HG02885 (cell line): ENCODE data around the gene EPHB2.
"Not testable (repeated sequence)": the region's sequence is repeated elsewhere in the genome, so short reads cannot be mapped to it uniquely, and the experiment has no call there.

Experiments
- ATAC-seq: cut with Tn5 transposase; IDR thresholded peaks from one replicate; pipeline ENCODE4 v1.9.1; 2021; ENCODE audit warnings: mild to moderate bottlenecking; ENCODE audit not compliant: unreplicated experiment, poor library complexity

The EPHB2 gene

GRCh38 chr1:22920734-22921451 is 210.3 kb downstream of the EPHB2 start:
- ATAC-seq: no peak

DNA sequence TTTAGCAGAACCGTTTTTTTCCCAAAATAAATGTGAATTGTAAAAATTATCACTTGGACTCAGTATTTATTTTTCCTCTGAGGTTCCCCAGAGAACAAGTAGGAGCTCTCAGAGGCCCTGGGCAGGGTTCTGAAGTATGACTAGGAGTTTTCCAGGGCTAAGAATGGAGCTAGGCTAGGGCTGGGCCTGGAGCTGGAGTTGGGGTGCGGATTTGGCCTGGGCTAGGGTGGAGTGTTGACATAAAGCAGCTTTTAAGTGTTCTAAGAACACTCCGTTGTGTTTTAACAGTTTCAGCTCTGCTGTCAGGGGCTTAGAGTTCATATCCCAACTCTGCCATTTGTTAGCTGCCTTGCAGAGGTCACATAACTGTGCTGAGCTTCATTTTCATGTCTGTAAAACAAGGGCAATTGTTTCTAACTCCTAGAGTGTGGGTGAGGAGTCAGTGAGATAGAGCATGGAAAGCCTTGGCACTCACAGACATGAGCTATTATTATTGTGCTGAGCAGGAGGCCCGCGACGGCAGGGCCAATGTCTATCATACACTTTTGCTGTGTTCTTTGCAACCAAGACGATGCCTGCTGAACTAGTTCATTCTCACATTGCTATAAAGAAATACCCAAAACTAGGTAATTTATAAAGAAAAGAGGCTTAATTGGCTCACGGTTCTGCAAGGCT is 210.9 kb downstream of the EPHB2 start:
- ATAC-seq: no peak

- ATAC-seq: no peak
These were observed 212.0 kb downstream of the EPHB2 start for GRCh38 chr1:22922640-22923039.

GRCh38 chr1:22925111-22925510 is 214.5 kb downstream of the EPHB2 start:
- ATAC-seq: no peak

DNA sequence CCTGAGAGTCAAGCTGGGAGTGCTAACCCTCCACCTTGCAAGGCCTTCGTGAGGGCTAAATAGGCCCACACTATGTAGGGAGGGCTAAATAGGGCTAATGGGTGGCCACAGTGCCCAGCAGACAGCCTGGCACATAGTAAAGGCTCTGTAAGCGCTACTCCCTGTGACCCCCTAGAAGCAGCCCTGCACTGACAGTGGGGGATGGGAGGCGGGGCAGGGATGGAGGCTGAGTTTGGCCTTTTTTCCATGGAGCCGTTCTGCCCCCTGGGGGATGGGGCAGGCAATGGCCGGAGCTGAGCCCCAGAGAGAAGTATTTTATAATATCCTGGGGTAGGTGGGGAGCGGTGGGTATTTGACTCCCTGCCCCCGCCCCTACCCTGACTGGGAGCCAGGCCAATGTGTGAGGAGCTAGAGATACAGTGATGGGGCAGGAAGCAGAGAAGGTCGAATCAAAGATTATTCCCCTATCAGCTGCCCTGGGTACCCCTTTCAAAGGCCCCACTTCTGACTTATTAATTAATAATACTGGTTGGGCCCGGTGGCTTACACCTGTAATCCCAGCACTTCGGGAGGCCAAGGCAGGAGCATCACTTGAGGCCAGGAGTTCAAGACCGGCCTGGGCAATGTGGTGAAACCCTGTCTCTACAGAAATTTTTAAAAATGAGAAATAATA is 219.7 kb downstream of the EPHB2 start:
- no peak for ATAC-seq

- no peak for ATAC-seq
These were observed 222.3 kb downstream of the EPHB2 start for GRCh38 chr1:22932803-22933470.

GRCh38 chr1:22935433-22935832 is 224.8 kb downstream of the EPHB2 start:
- no peak for ATAC-seq

DNA sequence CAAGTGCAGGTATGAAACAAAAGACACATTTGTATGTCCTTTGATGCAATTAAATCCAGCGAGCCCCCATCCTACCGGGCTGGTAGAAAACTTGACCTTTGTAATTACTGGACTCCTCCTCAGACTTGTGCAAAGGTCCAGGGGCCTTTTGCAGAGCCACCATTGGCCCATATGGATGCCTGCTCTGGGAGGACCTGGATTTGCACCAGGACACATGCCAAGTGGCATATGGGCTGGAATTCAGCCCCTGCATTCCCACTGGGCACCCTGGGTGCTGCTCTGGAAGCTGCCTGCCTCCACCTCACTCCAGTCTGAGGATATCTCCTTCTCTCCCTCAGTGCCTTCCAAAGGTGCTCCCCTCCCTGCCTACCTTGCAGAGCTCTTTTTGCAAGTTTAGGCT is 226.0 kb downstream of the EPHB2 start:
- ATAC-seq: no peak

DNA sequence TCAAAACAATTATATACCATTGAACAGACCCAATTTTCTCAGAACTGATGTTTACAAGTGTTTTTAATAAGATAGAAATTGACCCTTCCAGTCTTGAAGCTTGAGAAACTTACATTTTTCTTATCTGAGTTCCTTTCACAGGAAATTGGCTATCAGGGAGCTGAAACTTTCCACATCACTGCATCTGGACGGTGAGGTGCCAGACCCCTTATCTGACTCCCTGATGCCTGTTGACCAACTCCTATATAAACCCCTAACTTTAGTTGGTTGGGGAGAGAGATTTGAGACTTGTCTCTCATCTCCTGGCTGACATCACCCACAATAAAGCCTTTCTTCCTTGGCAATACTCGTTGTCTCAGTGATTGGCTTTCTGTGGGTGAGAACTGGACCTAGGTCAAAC is 230.6 kb downstream of the EPHB2 start:
- ATAC-seq: no peak

DNA sequence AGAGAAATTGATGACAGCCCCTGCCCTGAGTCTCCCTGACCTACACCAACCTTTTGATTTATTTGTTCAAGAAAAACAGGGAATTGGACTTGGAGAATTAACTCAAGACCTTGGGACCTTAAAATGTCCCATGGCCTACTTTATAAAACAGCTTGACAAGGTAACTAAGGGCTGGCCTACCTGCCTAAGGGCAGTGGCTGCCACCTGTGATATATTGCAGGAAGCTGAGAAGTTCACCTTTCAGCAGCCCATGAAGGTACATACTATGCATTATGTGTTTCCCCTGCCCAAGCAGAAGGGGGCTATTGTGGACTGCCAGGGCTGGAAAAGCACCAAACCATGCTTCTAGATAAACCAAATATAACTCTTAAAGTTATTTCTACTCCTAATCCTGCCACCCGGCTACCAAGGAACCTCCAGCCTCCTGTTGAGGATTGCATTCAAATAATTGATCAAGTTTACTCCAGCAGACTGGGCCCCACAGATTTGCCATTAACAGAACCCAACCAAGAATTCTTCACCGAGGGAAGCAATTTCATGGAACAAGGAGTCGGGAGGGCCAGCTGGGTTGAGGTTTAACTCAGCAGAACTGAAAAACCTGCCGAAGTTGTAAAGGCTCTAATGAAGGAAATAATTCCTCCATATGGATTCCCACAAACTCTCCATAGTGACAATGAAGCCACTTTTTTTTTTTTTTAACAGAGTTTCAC is 233.9 kb downstream of the EPHB2 start:
- no peak for ATAC-seq

GRCh38 chr1:22945171-22945570 is 234.5 kb downstream of the EPHB2 start:
- ATAC-seq: not testable (repeated sequence)

- no peak for ATAC-seq
These were observed 239.2 kb downstream of the EPHB2 start for GRCh38 chr1:22949822-22950331.

DNA sequence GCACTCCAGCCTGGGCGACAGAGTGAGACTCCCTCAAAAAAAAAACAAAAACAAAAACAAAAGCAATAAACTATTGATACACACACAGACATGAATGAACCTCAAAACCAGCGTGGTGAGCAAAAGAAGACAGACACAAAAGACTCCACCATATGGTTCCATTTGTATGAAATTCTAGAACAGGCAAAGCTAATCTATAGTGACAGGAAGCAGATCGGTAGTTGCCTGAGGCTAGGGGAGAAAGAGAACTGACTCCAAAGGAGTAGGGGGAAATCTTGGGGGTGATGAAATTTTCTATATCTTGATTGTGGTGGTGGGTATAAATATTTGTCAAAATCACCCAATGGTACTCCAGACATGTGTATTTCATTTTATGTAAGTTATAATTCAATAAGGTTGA is 241.2 kb downstream of the EPHB2 start:
- ATAC-seq: no peak

DNA sequence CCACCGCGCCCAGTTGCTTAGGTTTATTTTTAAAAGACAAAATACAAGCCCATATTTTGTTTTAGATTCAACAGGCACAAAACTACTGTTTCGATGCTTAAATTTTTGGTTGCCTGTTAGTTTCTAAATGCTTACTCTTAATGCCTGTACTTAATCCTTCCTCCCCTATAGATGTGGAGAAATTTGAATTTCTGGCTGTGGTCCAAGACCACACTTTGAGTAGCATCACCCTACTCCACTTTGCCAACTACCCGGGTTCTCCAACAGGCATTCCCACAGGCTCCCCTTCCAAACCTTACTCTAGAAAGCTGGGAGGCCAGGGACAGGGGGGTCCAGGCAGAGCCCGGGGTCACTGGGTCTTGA is 242.0 kb downstream of the EPHB2 start:
- ATAC-seq: no peak

- no peak for ATAC-seq
These were observed 242.6 kb downstream of the EPHB2 start for GRCh38 chr1:22953057-22953739.

DNA sequence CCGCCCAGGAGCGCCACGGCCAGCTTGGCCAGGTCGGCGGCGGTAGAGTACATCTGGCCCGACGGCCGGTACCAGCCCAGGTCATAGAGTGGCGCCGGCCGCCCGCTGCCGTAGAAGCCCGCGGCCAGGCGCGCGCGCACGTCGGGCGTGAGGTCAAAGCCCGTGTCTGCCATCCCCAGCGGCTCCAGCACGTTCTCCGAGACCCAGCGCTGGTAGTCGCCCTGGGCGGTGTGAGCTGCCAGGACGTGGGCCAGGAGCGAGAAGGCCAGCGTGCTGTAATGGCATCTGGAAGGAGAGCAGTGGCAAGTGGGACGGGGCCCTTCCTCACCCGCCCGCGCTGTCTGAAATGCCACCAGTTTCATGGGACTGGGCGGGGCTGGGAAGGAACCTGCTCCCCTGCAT is 243.1 kb downstream of the EPHB2 start:
- no peak for ATAC-seq

DNA sequence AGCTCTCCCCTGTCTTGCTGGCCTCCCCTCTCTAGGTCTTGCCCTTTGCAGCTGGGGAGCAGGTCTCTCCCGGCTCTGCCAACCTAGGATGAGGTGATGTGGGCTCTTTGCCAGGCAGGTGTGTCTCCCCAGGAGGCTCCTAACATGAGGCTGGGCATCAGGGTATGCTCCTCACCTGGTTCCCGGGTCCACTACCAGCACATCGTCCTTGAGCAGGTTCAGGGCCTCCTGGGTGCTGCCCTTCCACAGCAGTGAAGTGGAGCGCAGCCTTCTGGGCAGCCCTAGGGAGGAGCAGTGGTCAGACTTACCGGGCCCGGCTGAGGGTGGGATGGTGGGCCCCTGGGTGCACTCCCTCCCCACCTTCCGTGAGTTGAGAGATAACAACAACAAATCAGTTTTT is 244.5 kb downstream of the EPHB2 start:
- ATAC-seq: no peak

GRCh38 chr1:22957066-22957465 is 246.4 kb downstream of the EPHB2 start:
- no peak for ATAC-seq

DNA sequence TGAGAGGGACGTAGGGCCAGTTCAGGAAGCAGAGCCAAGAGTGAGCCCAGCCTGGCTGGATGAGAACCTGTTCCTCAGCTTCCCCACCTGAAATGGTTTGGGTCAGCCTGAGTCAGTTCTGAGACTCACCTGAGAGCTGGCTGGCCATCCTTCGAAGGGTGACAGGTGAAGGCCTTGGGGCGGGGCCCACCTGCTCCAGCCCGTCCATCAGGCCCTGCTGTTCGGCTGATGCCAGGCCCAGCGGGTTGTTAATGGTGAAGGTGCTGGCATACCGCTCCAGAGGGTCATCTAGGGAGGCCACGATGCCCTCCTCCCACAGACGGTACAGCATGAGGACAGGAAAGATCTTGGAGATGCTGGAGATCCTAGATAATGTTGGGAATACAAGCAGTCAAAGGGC is 247.9 kb downstream of the EPHB2 start:
- no peak for ATAC-seq
